ENCODE results near the gene ICA1.
"Not testable (repeated sequence)": the region's sequence is repeated elsewhere in the genome, so short reads cannot be mapped to it uniquely, and the experiment has no call there.

Gene ICA1

GRCh38 chr7:8129318-8129659, 132.7 kb downstream of the ICA1 start:
- DNase-seq (ENCODE audit: low read depth), result no peak

GRCh38 chr7:8128449-8129317, 133.3 kb downstream of the ICA1 start:
- no peak for DNase-seq (ENCODE audit: low read depth)

GRCh38 chr7:8126601-8127167, 135.3 kb downstream of the ICA1 start:
- no peak for DNase-seq (ENCODE audit: low read depth)

- no peak for DNase-seq (ENCODE audit: low read depth)
Observed at GRCh38 chr7:8125680-8126444, 136.1 kb downstream of the ICA1 start.

- DNase-seq (ENCODE audit: low read depth), result no peak
Observed at GRCh38 chr7:8121243-8121642, 140.7 kb downstream of the ICA1 start.

GRCh38 chr7:8120390-8121058, 141.4 kb downstream of the ICA1 start:
- DNase-seq (ENCODE audit: low read depth), result no peak

GRCh38 chr7:8119262-8119661, 142.7 kb downstream of the ICA1 start:
- DNase-seq (ENCODE audit: low read depth), result no peak

GRCh38 chr7:8117195-8117594, 144.8 kb downstream of the ICA1 start:
- peak; percentile 6 for DNase-seq (ENCODE audit: low read depth)

GRCh38 chr7:8115547-8116402, 146.2 kb downstream of the ICA1 start:
- DNase-seq (ENCODE audit: low read depth), result no peak

GRCh38 chr7:8114175-8114574, 147.8 kb downstream of the ICA1 start:
- DNase-seq (ENCODE audit: low read depth), result no peak

GRCh38 chr7:8113184-8113583, 148.8 kb downstream of the ICA1 start:
- DNase-seq (ENCODE audit: low read depth), result no peak

- no peak for DNase-seq (ENCODE audit: low read depth)
Observed at GRCh38 chr7:8112685-8113084, 149.3 kb downstream of the ICA1 start.

GRCh38 chr7:8111282-8111960, 150.5 kb downstream of the ICA1 start:
- DNase-seq (ENCODE audit: low read depth), result no peak

GRCh38 chr7:8109196-8110022, 152.6 kb downstream of the ICA1 start:
- DNase-seq (ENCODE audit: low read depth), result peak; percentile 39

GRCh38 chr7:8105449-8106095, 156.4 kb downstream of the ICA1 start:
- DNase-seq (ENCODE audit: low read depth), result no peak

- no peak for DNase-seq (ENCODE audit: low read depth)
Observed at GRCh38 chr7:8103282-8103681, 158.7 kb downstream of the ICA1 start.

GRCh38 chr7:8101292-8101691, 160.7 kb downstream of the ICA1 start:
- DNase-seq (ENCODE audit: low read depth), result not testable (repeated sequence)

- no peak for DNase-seq (ENCODE audit: low read depth)
Observed at GRCh38 chr7:8094164-8095140, 167.5 kb downstream of the ICA1 start.
